ENCODE data around the gene FERMT3. TPM values are rescaled to one million over a fixed set of nuclear protein-coding genes. Genes with fewer than 3 reads are reported as not detected.

Gene FERMT3
- 124 and 138 TPM in 2 replicates for total RNA-seq

DNA sequence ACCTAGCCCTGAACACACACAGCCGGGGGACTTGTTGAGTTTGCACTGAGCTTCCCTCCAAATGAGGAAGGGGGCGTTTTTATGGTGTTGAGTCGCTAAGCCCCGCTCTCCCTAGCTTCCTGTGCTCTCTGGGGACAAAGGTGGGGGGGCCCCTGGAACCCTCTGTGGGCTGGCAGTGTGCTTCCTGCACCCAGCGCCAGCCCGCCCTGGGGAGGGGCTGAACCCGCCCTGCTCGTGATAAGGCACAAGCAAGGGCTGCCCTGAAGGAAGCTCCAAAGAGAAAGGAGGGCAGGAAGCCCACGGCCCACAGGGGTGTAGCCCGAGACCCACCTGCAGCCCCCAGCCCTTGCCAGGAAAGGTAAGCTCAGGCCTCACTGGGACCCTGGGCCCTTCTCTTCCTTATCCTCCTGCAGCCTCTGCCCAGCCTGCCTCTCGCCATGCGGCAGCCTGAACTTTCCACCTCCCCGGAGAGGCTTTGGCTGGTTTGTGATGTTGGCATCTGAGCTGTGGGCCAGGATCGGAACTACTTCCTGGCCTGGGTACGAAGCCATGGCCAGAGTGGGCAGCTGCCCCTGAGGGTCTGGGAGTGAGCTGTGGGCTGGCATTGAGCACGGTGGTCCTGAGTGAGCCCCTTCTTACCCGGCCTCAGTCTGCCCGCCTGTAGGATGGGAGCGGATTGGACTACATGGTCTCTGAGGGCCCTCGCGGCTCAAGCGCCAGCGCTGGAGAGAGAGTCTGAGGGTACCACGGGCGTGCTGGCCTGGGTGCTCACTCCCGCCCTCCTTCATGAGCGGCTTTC is at the start of gene FERMT3:
Gene FERMT3 (plus strand): TSS at position 265 of the 799 bp plus-strand sequence. CDS start 644 bp downstream, outside the sequence.

DNA sequence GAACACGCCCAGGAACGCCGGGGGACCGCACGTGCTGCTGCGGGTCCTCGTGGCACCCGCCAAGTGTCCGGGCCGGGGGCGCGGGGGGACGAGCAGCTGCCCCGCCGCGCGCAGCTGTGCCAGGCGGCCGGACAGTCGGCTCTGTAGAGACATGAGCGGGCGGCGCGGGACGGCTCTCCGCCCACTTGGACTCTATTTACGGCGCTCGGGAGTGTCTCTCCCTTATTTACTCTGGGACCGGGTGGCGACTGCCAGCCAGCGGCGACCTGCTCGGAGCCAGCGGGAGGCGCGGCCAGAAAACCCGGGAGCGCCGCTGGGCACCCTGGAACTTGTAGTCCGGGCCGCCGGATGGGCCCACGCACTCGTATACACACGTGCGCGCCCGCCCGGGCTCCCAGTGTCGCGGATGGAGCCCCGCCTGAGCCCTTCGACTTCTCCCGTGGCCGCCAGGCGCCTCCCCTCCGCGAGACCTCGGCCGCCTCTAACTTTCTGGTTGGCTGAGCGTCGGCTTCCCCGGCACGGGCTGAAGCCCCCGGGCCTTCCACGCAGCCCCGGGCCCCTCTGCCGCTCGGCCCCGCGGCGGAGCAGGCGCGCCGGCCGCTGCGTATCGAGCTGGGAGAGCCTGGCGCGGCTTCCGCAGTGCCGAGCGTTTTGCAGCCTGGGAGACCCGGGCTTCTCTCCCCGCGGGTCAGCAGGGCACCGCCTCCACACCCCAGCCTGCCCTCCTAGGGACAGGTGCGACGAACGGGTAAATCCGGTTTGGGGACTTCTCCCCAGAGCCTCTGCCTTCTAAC is 40.5 kb upstream of the FERMT3 start, which contains the start of gene MACROD1:
Gene MACROD1 (minus strand): TSS at position 272 of the 794 bp plus-strand sequence. CDS start 119 bp downstream, at position 153.

DNA sequence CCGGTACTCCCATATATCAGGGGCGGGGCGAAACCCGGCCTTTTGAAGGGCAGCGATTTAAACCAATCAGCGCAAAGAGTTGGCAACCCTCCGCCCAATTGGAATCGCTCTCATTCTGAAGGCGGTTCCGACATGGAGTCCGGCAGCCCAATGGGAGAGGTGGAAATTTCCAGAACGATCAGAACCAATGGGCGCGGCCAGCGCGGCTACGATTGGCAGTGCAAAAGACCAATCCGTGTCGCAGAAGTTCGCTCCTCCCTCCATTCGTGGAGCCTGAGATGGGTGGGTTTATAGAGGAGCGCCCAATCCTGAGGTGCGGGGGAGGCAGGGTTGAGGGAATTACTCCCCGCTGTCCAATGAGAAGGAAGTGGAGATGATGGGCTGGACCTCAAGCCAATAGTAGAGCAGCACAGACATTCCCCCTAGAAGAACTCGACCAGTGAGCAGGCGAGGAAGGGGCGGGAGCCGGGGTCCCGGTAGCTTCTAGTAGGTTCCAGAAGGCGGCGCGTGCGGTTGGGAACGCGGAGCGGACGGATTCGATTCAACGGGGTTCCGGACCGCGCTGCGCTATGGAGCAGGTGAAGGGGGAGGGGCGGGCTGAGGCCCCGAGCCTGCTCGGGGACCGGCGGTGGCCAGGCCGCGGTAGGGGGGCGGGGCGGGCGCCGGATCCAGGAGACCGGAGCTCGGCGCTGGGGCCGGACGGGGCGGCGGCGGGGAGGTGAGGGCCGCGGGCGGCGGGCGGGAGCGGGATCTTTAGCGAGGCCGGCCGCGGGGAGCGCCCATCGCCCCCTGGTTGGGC is 20.6 kb upstream of the FERMT3 start, which contains the start of gene STIP1:
Gene STIP1 (plus strand): TSS at position 479 of the 799 bp plus-strand sequence. CDS start 91 bp downstream, at position 570.

GRCh38 chr11:64225608-64226506 is 19.3 kb downstream of the FERMT3 start, which contains the start of the genes NUDT22 and TRPT1:
Gene NUDT22, plus strand, starts transcription at chr11:64226274. Its CDS starts 379 bp downstream, at chr11:64226653.
Gene TRPT1, minus strand, starts transcription at chr11:64226186. Its CDS starts 326 bp downstream, at chr11:64225860.

GRCh38 chr11:64230171-64230984 is 23.9 kb downstream of the FERMT3 start, which contains the start of gene DNAJC4:
Gene DNAJC4, plus strand, starts transcription at chr11:64230548. Its CDS starts 307 bp downstream, at chr11:64230855.

GRCh38 chr11:64233913-64234586 is 27.5 kb downstream of the FERMT3 start, which contains the start of gene VEGFB:
Gene VEGFB, plus strand, starts transcription at chr11:64234584. Its CDS starts 250 bp downstream, at chr11:64234834.

DNA sequence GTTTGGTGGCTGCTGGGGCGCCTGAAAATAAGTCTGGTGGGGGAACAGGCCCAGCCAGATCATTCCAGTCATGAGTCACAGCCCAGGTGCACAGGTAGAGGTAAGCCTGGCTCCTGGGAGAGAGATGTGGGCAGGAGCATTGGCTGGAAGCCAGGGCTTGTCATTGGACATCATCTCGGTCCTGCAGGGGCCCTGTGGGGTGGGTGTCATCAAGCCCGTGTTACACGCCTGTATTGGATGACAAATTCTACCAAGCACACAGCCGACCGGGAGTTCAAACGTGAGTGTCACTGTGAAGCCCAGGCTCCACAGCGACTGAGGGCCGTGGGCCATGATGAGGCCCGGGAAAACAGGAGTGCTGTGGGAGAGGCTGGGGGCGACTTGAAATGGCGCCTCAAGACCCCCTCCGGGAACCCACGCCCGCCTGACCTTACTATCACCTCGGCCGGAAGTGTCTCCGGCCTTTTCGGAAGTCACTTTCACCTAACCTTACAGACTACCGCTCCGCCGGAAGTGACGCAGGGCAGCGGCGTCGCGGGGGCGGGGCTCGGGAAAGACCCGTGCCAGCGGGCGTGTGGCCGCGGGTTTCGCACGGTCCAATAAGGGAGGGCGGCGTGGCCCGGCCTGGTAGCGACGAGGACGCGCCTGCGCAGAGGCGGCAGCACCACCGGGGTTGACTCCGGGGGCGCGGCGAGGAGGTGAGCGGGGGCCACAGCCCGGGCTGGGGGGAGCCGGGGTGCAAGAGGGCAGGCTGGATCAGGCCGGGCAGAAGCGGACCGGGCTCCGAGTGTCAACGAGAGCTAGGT is 34.1 kb downstream of the FERMT3 start, which contains the start of gene FKBP2:
Gene FKBP2 (plus strand): TSS at position 661 of the 806 bp plus-strand sequence. CDS start 1,293 bp downstream, outside the sequence.

GRCh38 chr11:64246871-64247728 is 40.6 kb downstream of the FERMT3 start, which contains the start of gene PPP1R14B:
Gene PPP1R14B, minus strand, starts transcription at chr11:64246943. Its CDS starts 270 bp downstream, at chr11:64246673.

DNA sequence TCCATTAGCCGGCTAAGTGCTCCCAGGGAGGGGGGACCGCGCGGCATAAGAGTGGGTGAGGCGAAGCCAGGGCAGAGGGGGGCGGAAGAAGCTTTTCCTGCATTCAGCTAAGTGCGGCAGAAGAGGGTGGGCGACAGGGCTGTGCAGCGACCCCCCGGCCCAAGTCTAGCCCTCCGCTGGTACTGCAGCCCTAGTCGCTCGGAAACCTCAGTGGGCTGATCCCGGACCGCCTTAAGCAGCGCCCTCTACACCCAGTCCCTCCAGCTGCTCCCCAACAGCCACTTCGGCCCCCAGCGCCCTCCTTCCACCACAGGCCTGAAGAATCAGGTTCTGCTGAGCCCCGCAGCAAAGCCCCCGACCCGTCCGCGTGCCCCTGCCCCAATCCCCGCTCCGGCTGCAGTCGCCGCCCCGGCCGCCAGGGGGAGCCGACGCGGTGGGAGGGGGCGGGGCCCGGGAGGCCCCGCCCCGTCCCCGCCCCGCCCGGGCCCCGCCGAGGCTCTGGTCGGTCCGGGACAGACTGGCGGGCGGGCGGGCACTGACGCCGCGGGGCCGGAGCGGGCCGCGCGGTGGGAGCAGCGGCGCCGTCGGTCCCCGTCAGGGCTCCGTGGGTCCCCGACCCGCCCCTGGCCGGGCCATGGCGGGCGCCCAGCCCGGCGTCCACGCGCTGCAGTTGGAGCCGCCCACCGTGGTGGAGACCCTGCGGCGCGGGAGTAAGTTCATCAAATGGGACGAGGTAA is 44.7 kb downstream of the FERMT3 start, which contains the start of gene PLCB3:
Gene PLCB3 (plus strand): TSS at position 515 of the 737 bp plus-strand sequence. CDS start 120 bp downstream, at position 635.

Other genes starting within 250 kb of the FERMT3 start
- gene COX8A, start 232.1 kb upstream of the FERMT3 start, total RNA-seq = 188 and 250 TPM in 2 replicates
- 41.8 and 53.3 TPM in 2 replicates for gene OTUB1, start 220.3 kb upstream of the FERMT3 start, total RNA-seq
- gene FLRT1, start 170.8 kb upstream of the FERMT3 start, total RNA-seq = not detected in 2 replicates
- 12.4 and 18.5 TPM in 2 replicates for gene MACROD1, start 40.6 kb upstream of the FERMT3 start, total RNA-seq
- gene STIP1, start 20.6 kb upstream of the FERMT3 start, total RNA-seq = 247 and 273 TPM in 2 replicates
- 18.2 and 22.8 TPM in 2 replicates for gene TRPT1, start 19.5 kb downstream of the FERMT3 start, total RNA-seq
- gene NUDT22, start 19.6 kb downstream of the FERMT3 start, total RNA-seq = 27.9 and 34.0 TPM in 2 replicates
- gene DNAJC4, start 23.8 kb downstream of the FERMT3 start, total RNA-seq = 8.1 and 8.9 TPM in 2 replicates
- gene VEGFB, start 27.9 kb downstream of the FERMT3 start, total RNA-seq = 11.0 and 14.8 TPM in 2 replicates
- gene FKBP2, start 34.4 kb downstream of the FERMT3 start, total RNA-seq = 23.8 and 34.0 TPM in 2 replicates
- gene PPP1R14B, start 40.2 kb downstream of the FERMT3 start, total RNA-seq = 258 and 294 TPM in 2 replicates
- 61.2 and 61.6 TPM in 2 replicates for gene PLCB3, start 44.8 kb downstream of the FERMT3 start, total RNA-seq
- 49.2 and 51.7 TPM in 2 replicates for gene BAD, start 77.9 kb downstream of the FERMT3 start, total RNA-seq
- gene GPR137, start 79.1 kb downstream of the FERMT3 start, total RNA-seq = 9.1 and 9.7 TPM in 2 replicates
- 0.07 TPM in 1 of 2 replicates, not detected in the other for gene KCNK4, start 84.6 kb downstream of the FERMT3 start, total RNA-seq
- gene CATSPERZ, start 93.6 kb downstream of the FERMT3 start, total RNA-seq = 0.27 and 0.57 TPM in 2 replicates
- gene ESRRA, start 98.8 kb downstream of the FERMT3 start, total RNA-seq = 26.4 and 27.5 TPM in 2 replicates
- gene TRMT112, start 110.8 kb downstream of the FERMT3 start, total RNA-seq = 172 and 196 TPM in 2 replicates
- gene PRDX5, start 111.4 kb downstream of the FERMT3 start, total RNA-seq = 108 and 151 TPM in 2 replicates
- 1.1 and 1.9 TPM in 2 replicates for gene CCDC88B, start 133.5 kb downstream of the FERMT3 start, total RNA-seq
- 35.1 and 49.9 TPM in 2 replicates for gene RPS6KA4, start 152.4 kb downstream of the FERMT3 start, total RNA-seq